HG03108 (cell line): ENCODE measurements around the gene SLC25A34.

Source experiments
- ATAC-seq: cut with Tn5 transposase; IDR thresholded peaks from one replicate; pipeline ENCODE4 v1.9.1; 2021; ENCODE audit warnings: moderate library complexity; ENCODE audit not compliant: unreplicated experiment

The SLC25A34 gene

DNA sequence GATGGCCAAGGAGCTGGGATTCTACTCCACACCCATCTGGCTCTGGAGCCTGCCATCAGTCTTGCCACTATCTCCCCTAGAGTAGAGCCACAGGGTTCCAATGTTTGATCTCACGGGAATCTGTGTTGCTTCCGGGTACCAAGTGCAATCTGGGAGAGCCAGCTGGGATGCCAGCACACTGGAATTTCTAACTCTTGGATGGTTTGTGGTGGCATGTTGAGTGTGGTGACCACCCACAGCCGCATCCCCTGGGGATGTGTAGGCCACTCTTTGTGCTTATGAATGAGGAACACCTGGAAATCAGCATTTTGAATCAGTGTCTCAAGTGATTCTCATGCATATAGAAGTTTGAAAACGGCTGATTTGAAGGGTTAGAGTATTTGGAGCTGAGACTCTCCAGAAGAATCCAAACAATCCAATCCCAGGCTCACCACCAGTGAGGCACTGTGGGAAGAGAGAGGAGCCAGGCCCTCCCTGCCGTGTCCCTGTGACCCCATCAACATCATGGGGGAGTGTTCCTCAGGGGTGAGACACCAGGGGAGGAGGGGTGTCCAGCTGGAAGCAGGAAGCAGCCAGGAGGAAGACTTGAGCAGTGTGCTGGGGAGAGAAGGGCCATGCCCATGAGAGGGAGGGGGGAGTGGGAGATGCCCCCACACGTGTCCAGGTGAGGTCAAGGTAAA lies 35.9 kb downstream of the SLC25A34 start:
- no peak for ATAC-seq

DNA sequence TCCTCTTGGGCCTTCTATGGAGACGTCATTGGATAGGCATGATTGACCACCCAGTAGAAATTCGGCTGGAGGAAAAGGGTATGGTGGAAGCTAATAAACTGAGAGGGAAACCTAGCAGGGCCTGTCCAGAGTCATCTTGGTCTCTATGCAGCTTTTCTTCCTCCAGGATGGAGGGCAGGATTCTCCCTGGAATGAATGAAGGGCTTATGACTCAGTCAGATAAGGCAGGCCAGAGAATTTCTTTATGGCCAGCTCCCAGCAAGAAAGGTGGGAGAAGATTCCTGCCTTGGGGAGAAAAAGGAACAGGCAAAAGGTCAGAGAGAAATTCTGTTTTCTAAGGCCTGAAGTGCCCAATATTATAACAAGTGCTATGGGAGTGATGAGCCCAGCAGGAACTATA lies 39.6 kb downstream of the SLC25A34 start:
- no peak for ATAC-seq

DNA sequence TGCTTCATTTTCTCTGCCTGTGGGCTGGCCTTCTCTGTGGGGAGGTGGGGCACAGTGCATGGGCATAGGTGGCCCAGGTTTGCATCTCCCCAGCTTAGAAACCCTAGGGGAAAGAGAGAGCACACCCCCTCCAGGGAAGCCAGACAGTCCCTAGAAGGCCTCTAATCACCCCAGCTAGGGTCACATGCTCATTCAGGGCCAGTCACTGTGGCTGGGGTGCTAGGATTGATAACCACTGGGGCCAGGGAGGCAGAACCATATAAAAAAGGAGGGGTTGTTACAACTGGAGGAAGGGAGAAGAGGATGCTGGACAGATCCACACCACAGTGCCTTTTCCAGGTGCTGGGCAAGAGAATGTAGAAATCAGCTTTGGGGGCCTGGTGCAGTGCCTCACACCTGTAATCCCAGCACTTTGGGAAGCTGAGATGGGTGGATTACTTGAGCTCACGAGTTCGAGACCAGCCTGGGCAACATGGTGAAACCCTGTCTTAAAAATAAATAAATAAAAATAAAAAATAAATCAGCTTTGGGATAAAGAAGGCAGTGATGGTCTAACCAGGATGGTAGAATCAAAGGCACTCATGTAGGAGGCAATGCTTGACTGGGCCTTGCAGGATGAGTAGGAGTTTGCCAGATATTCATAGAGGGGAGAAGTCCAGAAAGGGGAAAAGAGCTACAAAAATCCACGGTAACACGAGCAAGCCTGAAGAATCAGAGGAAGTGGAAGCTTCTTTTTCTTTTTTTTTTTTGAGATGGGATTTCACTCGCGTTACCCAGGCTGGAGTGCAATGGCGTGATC lies 42.0 kb downstream of the SLC25A34 start:
- ATAC-seq = no peak

DNA sequence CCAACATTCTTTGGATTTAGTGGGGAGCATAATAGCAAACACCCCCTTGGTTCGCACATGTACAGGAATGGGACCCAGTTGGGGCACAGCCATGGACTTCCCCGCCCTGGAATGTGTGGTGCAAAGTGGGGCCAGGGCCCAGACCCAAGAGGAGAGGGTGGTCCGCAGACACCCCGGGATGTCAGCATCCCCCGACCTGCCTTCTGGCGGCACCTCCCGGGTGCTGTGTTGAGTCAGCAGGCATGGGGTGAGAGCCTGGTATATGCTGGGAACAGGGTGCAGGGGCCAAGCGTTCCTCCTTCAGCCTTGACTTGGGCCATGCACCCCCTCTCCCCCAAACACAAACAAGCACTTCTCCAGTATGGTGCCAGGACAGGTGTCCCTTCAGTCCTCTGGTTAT lies 49.6 kb downstream of the SLC25A34 start:
- ATAC-seq = no peak

DNA sequence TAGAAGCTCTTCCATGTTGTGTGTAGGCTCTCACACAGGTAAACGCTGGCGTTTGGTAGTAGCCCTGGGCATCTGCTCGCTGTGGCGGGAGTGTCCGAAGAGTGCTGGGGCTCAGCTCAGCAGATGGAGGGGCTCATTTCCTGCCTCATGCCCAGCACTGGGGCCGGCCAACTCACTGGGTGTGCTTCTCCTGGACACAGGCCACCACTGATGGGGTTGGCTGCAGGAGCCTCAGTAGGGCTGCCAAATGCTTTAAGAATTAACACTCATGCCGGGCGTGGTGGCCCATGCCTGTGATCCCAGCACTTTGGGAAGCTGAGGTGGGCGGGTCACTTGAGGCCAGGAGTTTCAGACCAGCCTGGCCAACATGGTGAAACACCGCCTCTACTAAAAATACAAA lies 50.5 kb downstream of the SLC25A34 start:
- ATAC-seq = no peak

DNA sequence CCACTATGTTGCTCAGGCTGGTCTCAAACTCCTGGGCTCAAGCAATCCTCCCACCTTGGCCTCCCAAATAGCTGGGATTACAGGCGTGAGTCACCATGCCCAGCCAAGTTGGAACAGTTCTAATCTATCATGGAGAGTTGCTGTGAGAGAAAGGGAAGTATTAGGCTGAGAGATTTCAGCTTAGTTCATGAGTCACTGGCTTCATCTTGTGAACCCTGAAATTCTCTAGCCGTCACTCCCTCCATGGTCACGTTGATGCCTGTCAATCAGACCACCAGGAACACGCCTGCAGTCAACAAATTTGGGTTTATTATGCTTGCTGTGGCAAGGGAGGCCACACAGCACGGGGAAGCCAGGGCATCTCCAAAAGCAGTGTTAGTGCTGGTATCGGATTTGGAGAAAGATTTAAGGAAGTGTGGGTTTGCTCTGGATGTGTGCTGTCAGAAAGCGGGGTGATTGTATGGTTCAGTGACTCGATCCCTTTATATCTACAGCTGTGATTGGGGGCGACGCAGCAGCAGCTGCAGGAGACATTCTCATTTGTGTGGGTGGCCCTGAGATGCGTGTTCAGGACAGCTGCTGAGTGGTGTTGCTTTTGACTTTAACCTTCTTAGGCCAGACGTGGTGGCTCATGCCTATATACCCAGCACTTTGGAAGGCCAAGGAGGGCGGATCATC lies 52.7 kb downstream of the SLC25A34 start:
- no peak for ATAC-seq
